ENCODE measurements around the gene RAB7B. TPM values are rescaled to one million over a fixed set of nuclear protein-coding genes. Genes with fewer than 3 reads are reported as not detected.

Gene RAB7B
- total RNA-seq, 1 experiment from 2014 or later, result 3.6 TPM

DNA sequence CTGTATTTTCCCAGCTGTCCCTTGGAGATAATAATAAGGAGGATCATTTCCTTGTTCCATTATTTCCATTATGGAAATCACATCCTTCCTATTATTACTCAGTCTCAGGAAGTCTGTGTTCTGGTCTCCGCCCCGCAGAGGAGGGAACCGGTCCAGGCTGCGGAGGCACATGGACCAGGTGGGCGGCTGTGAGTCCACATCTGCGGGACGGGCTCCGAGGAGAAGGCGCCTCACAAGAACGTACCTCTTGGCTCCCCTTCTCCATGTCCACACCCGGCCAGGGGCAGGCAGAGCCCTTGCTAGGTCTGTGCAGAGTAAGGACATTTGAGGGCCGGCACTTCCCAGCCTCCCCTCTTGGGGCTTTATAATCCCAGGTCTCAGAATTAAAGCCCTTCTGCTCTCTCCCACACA lies 14.6 kb downstream of the RAB7B start:
- no peaks in the 10 kb centered on the region for H3K9me3 Mint-ChIP-seq (ENCODE audit: unreplicated experiment)
- H3K27me3 Mint-ChIP-seq (ENCODE audit: insufficient read depth, unreplicated experiment), result no peaks in the 10 kb centered on the region
- H3K4me3 Mint-ChIP-seq (ENCODE audit: unreplicated experiment), result no peak overlapping the region
- TF ChIP-seq, protein P1, sequence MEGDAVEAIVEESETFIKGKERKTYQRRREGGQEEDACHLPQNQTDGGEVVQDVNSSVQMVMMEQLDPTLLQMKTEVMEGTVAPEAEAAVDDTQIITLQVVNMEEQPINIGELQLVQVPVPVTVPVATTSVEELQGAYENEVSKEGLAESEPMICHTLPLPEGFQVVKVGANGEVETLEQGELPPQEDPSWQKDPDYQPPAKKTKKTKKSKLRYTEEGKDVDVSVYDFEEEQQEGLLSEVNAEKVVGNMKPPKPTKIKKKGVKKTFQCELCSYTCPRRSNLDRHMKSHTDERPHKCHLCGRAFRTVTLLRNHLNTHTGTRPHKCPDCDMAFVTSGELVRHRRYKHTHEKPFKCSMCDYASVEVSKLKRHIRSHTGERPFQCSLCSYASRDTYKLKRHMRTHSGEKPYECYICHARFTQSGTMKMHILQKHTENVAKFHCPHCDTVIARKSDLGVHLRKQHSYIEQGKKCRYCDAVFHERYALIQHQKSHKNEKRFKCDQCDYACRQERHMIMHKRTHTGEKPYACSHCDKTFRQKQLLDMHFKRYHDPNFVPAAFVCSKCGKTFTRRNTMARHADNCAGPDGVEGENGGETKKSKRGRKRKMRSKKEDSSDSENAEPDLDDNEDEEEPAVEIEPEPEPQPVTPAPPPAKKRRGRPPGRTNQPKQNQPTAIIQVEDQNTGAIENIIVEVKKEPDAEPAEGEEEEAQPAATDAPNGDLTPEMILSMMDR (IDR thresholded peaks at IDR 0.05; ENCODE audit: unreplicated experiment), result no peak
- no peak for DNase-seq (ENCODE audit: unreplicated experiment)
- ChIA-PET CTCF (interaction anchor here (1.1 to 13.1 kb wide), 3 partner anchors 11 to 114 kb away, joined by 3 to 517 read pairs (median 6); no protein-coding TSS in a partner anchor), POLR2A (interaction anchor here (1.1 kb wide), 2 partner anchors 11 to 15 kb away, joined by 4 read pairs; partner anchors contain the start of gene RAB7B)
- no TSS peak for BruUV-seq (replicated peaks)
- no peak overlapping the region for H3K27ac Mint-ChIP-seq (ENCODE audit: low read depth, unreplicated experiment)
- intact Hi-C loops (cut with micrococcal nuclease), result no loop called here
- H3K36me3 Mint-ChIP-seq (ENCODE audit: insufficient read depth, unreplicated experiment), result peaks cover 34% of the 10 kb centered on the region
- peaks cover 24% of the 10 kb centered on the region for H3K4me1 Mint-ChIP-seq (ENCODE audit: insufficient read depth, unreplicated experiment)

DNA sequence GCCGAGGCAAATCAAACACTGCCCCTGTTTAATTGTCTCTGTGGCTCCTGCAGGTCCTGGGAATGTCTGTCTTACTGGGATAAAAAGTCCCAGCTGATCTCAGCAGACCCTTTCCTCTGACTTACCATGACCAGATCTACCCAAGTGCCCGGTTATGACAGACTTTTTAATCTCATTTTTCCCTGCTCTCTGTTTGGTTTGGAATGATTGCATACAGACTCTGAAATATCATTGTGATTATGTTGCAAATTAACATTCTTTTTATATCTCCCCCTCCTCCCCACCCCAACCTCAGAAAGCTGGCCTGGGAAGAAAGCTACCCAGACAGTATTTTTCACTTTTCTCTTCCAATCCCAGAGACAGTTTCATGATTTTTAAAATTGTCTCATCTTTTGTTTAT lies 16.3 kb downstream of the RAB7B start:
- TF ChIP-seq, protein P1 (IDR thresholded peaks at IDR 0.05; ENCODE audit: unreplicated experiment), result no peak
- intact Hi-C loops (cut with micrococcal nuclease), result no loop called here
- H3K27ac Mint-ChIP-seq (ENCODE audit: low read depth, unreplicated experiment), result no peak overlapping the region
- H3K4me1 Mint-ChIP-seq (ENCODE audit: insufficient read depth, unreplicated experiment), result peaks cover 31% of the 10 kb centered on the region
- ChIA-PET CTCF (interaction anchor here (0.6 to 13.1 kb wide), 10 partner anchors 9 to 193 kb away, joined by 3 to 911 read pairs (median 46); partner anchors contain the start of genes CTSE and RAB7B), POLR2A (interaction anchor here (0.7 to 6.7 kb wide), 8 partner anchors 10 to 122 kb away, joined by 3 to 89 read pairs (median 16); partner anchors contain the start of gene RAB7B)
- H3K27me3 Mint-ChIP-seq (ENCODE audit: insufficient read depth, unreplicated experiment), result no peaks in the 10 kb centered on the region
- no peak overlapping the region for H3K4me3 Mint-ChIP-seq (ENCODE audit: unreplicated experiment)
- no peak for DNase-seq (ENCODE audit: unreplicated experiment)
- peaks cover 20% of the 10 kb centered on the region for H3K36me3 Mint-ChIP-seq (ENCODE audit: insufficient read depth, unreplicated experiment)
- no peaks in the 10 kb centered on the region for H3K9me3 Mint-ChIP-seq (ENCODE audit: unreplicated experiment)
- BruUV-seq (replicated peaks), result no TSS peak

DNA sequence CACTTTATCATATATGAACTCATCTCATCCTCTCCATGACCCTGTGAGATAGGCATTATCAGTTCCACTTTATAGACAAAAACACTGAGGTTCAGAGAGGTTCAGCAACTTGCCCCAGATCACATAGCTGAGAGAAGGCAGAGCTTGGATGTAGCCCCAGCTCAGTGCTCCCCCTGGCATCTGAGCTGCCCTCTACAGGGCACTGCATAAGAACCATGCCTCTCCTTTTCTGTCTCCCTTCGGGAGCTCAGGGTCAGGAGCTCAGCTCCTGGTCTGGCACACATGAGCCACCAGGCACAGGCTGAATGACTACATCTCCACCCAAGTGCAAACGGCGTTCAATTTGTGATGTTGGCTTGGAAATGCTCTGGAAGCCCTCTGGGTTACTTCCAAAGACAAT lies 16.9 kb downstream of the RAB7B start:
- Mint-ChIP-seq H3K9me3 (ENCODE audit: unreplicated experiment) (no peaks in the 10 kb centered on the region), H3K4me3 (ENCODE audit: unreplicated experiment) (no peak overlapping the region), H3K36me3 (ENCODE audit: insufficient read depth, unreplicated experiment) (peaks cover 17% of the 10 kb centered on the region), H3K27me3 (ENCODE audit: insufficient read depth, unreplicated experiment) (no peaks in the 10 kb centered on the region), H3K4me1 (ENCODE audit: insufficient read depth, unreplicated experiment) (peaks cover 26% of the 10 kb centered on the region), H3K27ac (ENCODE audit: low read depth, unreplicated experiment) (no peak overlapping the region)
- POLR2A ChIA-PET, result interaction anchor here (0.8 to 10.8 kb wide), 11 partner anchors 8 to 1474 kb away, joined by 3 to 247 read pairs (median 7); partner anchors contain the start of gene RAB7B
- no TSS peak for BruUV-seq (replicated peaks)
- CTCF ChIA-PET, result interaction anchor here (0.7 to 13.1 kb wide), 12 partner anchors 9 to 193 kb away, joined by 3 to 911 read pairs (median 22); partner anchors contain the start of genes CTSE and RAB7B
- intact Hi-C loops (cut with micrococcal nuclease), result no loop called here
- peak; percentile 31 for DNase-seq (ENCODE audit: unreplicated experiment)
- TF ChIP-seq, protein P1 (IDR thresholded peaks at IDR 0.05; ENCODE audit: unreplicated experiment), result no peak

DNA sequence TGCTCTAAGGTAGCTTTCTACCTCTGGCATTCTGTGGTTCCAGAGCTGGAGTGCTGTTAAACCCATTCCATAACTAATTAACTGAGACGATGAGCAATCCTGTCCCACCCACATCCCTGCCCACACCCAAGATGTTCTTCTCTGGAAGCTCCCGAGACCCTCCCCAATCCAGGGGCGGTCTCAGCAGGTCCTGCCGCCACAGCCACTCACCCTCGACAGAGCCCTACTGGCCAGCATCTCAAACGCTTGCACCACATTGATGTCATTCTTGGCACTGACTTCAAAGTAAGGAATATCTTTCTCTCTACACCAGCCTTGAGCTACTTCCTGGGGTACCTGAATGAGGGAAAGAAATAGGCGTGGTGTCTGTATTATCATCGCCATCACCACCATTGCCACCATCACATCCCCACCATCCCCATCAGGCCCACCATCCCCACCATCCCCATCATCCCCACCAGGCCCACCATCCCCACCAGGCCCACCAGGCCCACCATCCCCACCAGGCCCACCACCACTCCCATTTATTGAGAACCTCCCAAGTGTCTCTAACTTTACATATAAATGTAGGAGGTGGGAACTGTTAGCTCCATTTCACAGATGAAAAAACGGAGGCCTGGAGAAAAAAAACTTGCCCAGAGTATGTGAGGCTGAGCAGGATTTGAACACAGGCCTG lies 17.7 kb downstream of the RAB7B start:
- Mint-ChIP-seq H3K27me3 (ENCODE audit: insufficient read depth, unreplicated experiment) (no peaks in the 10 kb centered on the region), H3K4me3 (ENCODE audit: unreplicated experiment) (no peak overlapping the region), H3K27ac (ENCODE audit: low read depth, unreplicated experiment) (no peak overlapping the region), H3K9me3 (ENCODE audit: unreplicated experiment) (no peaks in the 10 kb centered on the region), H3K36me3 (ENCODE audit: insufficient read depth, unreplicated experiment) (peaks cover 17% of the 10 kb centered on the region), H3K4me1 (ENCODE audit: insufficient read depth, unreplicated experiment) (peaks cover 23% of the 10 kb centered on the region)
- no TSS peak for BruUV-seq (replicated peaks)
- DNase-seq (ENCODE audit: unreplicated experiment), result peak; percentile 47
- intact Hi-C loops (cut with micrococcal nuclease), result no loop called here
- POLR2A ChIA-PET, result interaction anchor here (0.8 to 10.8 kb wide), 12 partner anchors 8 to 1475 kb away, joined by 3 to 247 read pairs (median 7); partner anchors contain the start of gene RAB7B
- CTCF ChIA-PET, result interaction anchor here (0.6 to 13.1 kb wide), 18 partner anchors 8 to 556 kb away, joined by 3 to 911 read pairs (median 8); partner anchors contain the start of genes CTSE and RAB7B
- TF ChIP-seq, protein P1 (IDR thresholded peaks at IDR 0.05; ENCODE audit: unreplicated experiment), result no peak
